ENCODE data around the gene VEGFB. TPM values are rescaled to one million over a fixed set of nuclear protein-coding genes. Genes with fewer than 3 reads are reported as not detected.

Gene VEGFB
- polyA plus RNA-seq, 3 donors, result 0.40 to 5.6 TPM; not detected in 1

GRCh38 chr11:64209563-64209843, 24.9 kb upstream of the VEGFB start:
- peaks cover 43% of the 10 kb centered on the region for H3K4me1 Mint-ChIP-seq
- intact Hi-C loops (cut with micrococcal nuclease), result loop anchor here (5.0 kb wide), 1 partner anchor 33 kb away; the partner anchor contains the start of gene FKBP2 (in 2 of the 2)

GRCh38 chr11:64210301-64211020, 23.9 kb upstream of the VEGFB start:
- Histone ChIP-seq H3K27me3 (ENCODE audit: control insufficient read depth in 2 of 2, insufficient read depth in 2 of 2, low read length in 2 of 2) (no peaks in the 10 kb centered on the region), H3K27ac (ENCODE audit: low read depth in 1 of 2, low read length in 2 of 2) (peak overlapping the region in 1 of 2 donors; percentile 98), H2AFZ (ENCODE audit: insufficient read depth, low read depth, low read length, poor library complexity, severe bottlenecking) (no peak overlapping the region), H3K4me2 (replicated peaks; ENCODE audit: extremely low read depth, low read length, poor library complexity, severe bottlenecking) (no peak overlapping the region), H4K20me1 (ENCODE audit: insufficient read depth, low read length) (peaks cover 83% of the 10 kb centered on the region), H3K4me1 (ENCODE audit: control insufficient read depth in 1 of 2, insufficient read depth in 2 of 2, low read length in 2 of 2) (peaks cover 29 to 38% of the 10 kb centered on the region in 2 donors), H3K36me3 (replicated peaks in 1 of 2; ENCODE audit: control insufficient read depth in 1 of 2, insufficient read depth in 2 of 2, low read length in 2 of 2) (peaks cover 62 to 66% of the 10 kb centered on the region in 2 donors), H3K4me3 (replicated peaks in 1 of 3; ENCODE audit: low read depth in 2 of 3, low read length in 3 of 3) (no peak overlapping the region), H3K9ac (ENCODE audit: insufficient read depth, low read length, poor library complexity, severe bottlenecking) (no peak overlapping the region), H3K9me3 (replicated peaks in 1 of 2; ENCODE audit: control insufficient read depth in 1 of 2, insufficient read depth in 1 of 2, low read length in 2 of 2) (no peaks in the 10 kb centered on the region), H3K79me2 (ENCODE audit: insufficient read depth, low read length) (peaks cover 82% of the 10 kb centered on the region)
- 96% methylated on average over 21 of the region's 24 CpGs for WGBS (ENCODE audit: insufficient coverage)
- intact Hi-C loops (cut with micrococcal nuclease), result no loop called here
- Mint-ChIP-seq H3K9me3 (peaks cover 0 to 1% (median 0%) of the 10 kb centered on the region in 7 donors), H3K27ac (peak overlapping the region in 5 of 7 donors; percentile 40 to 99 (median 64)), H3K27me3 (ENCODE audit: low read depth in 3 of 3) (peaks cover 0 to 2% (median 0%) of the 10 kb centered on the region in 3 donors), H3K4me3 (no peak overlapping the region), H3K36me3 (peaks cover 58 to 66% of the 10 kb centered on the region in 2 donors), H3K4me1 (peaks cover 36% of the 10 kb centered on the region)
- DNase-seq, result peak in 1 of 3 donors; percentile 2
- TF ChIP-seq CTCF (IDR thresholded peaks at IDR 0.05), result no peak

More at GRCh38 chr11:64209563-64209843, 24.9 kb upstream of the VEGFB start:
- Histone ChIP-seq H3K27ac (ENCODE audit: low read depth in 1 of 2, low read length in 2 of 2) (peak overlapping the region; percentile 98 to 99), H2AFZ (ENCODE audit: insufficient read depth, low read depth, low read length, poor library complexity, severe bottlenecking) (no peak overlapping the region), H3K36me3 (replicated peaks in 1 of 2; ENCODE audit: control insufficient read depth in 1 of 2, insufficient read depth in 2 of 2, low read length in 2 of 2) (peaks cover 53 to 57% of the 10 kb centered on the region in 2 donors), H3K27me3 (ENCODE audit: control insufficient read depth in 2 of 2, insufficient read depth in 2 of 2, low read length in 2 of 2) (no peaks in the 10 kb centered on the region), H3K4me3 (replicated peaks in 1 of 3; ENCODE audit: low read depth in 2 of 3, low read length in 3 of 3) (peak overlapping the region in 1 of 3 experiments; percentile 98), H3K9me3 (replicated peaks in 1 of 2; ENCODE audit: control insufficient read depth in 1 of 2, insufficient read depth in 1 of 2, low read length in 2 of 2) (no peaks in the 10 kb centered on the region), H3K79me2 (ENCODE audit: insufficient read depth, low read length) (peaks cover 72% of the 10 kb centered on the region), H4K20me1 (ENCODE audit: insufficient read depth, low read length) (peaks cover 73% of the 10 kb centered on the region), H3K9ac (ENCODE audit: insufficient read depth, low read length, poor library complexity, severe bottlenecking) (no peak overlapping the region), H3K4me2 (replicated peaks; ENCODE audit: extremely low read depth, low read length, poor library complexity, severe bottlenecking) (no peak overlapping the region), H3K4me1 (ENCODE audit: control insufficient read depth in 1 of 2, insufficient read depth in 2 of 2, low read length in 2 of 2) (peaks cover 39 to 48% of the 10 kb centered on the region in 2 donors)
- no peak for DNase-seq
- WGBS (ENCODE audit: insufficient coverage), result 82% methylated on average over 5 of the region's 8 CpGs
- H3K9me3 Mint-ChIP-seq, result peaks cover 0 to 1% (median 0%) of the 10 kb centered on the region in 7 donors
- H3K27me3 Mint-ChIP-seq (ENCODE audit: low read depth in 3 of 3), result peaks cover 0 to 2% (median 0%) of the 10 kb centered on the region in 3 donors
- peak overlapping the region in 1 of 2 donors; percentile 98 for H3K4me3 Mint-ChIP-seq
- peak overlapping the region; percentile 13 to 99 (median 98) for H3K27ac Mint-ChIP-seq
- H3K36me3 Mint-ChIP-seq, result peaks cover 51 to 59% of the 10 kb centered on the region in 2 donors
- no peak for TF ChIP-seq CTCF (IDR thresholded peaks at IDR 0.05)

Data from CD14-positive monocyte (primary cell).